IMR-90 (cell line): ENCODE data around the gene DCHS2. TPM values are rescaled to one million over a fixed set of nuclear protein-coding genes. Genes with fewer than 3 reads are reported as not detected.

ENCODE experiments used
- ATAC-seq: fragments of 200-7000 bp; cut with Tn5 transposase; 2 replicates; pipeline ENCODE4 v1.9.1; 2020; ENCODE audit warnings: low read depth, mild to moderate bottlenecking, moderate library complexity
- BruUV-seq: library from RNA; stranded (reverse); fragments of 400-500 nt; replicated peaks from 2 replicates; lab custom pipeline; 2021; lab: Mats Ljungman, UMichigan
- CTCF ChIA-PET: fragments of 300-600 bp; formaldehyde crosslinking; extraction: SDS; loops from one replicate; lab custom pipeline; 2021; ENCODE audit warnings: antibody characterized with exemption; lab: Yijun Ruan, JAX
- POLR2A ChIA-PET: fragments of 300-600 bp; sonication (Branson Sonifier 250); formaldehyde crosslinking; loops from one replicate; lab custom pipeline; 2022; ENCODE audit warnings: antibody characterized with exemption; ENCODE audit not compliant: unreplicated experiment; lab: Charles Lee
- DNase-seq: peaks from one replicate; pipeline ENCODE4 v3.0.0; 2013
- H2AFZ ChIP-seq: replicated peaks from 2 replicates; pipeline ENCODE3; 2013; ENCODE audit warnings: low read length, mild to moderate bottlenecking; ENCODE audit not compliant: poor library complexity
- H2AK5ac ChIP-seq: 2 replicates; pipeline ENCODE4 v1.6.1; 2013; ENCODE audit warnings: low read depth, low read length, inconsistent platforms
- H2AK9ac ChIP-seq: replicated peaks from 2 replicates; pipeline ENCODE3; 2013; ENCODE audit warnings: mild to moderate bottlenecking, low read depth, low read length, moderate library complexity; ENCODE audit not compliant: poor library complexity
- H2BK120ac ChIP-seq: 2 replicates; pipeline ENCODE4 v1.6.1; 2013; ENCODE audit warnings: low read depth, low read length, inconsistent platforms
- H2BK15ac ChIP-seq: 3 replicates; pipeline ENCODE4 v1.6.1; 2013; ENCODE audit warnings: low read depth, low read length, inconsistent platforms
- H2BK20ac ChIP-seq: 2 replicates; pipeline ENCODE4 v1.6.1; 2013; ENCODE audit warnings: low read depth, mild to moderate bottlenecking, inconsistent platforms, low read length, moderate library complexity
- H2BK5ac ChIP-seq: 2 replicates; pipeline ENCODE4 v1.6.1; 2013; ENCODE audit warnings: mild to moderate bottlenecking, low read depth, low read length, inconsistent platforms; ENCODE audit not compliant: poor library complexity, severe bottlenecking
- H3K14ac ChIP-seq: replicated peaks from 2 replicates; pipeline ENCODE4 v1.6.1; 2013; ENCODE audit warnings: low read depth, low read length, inconsistent platforms
- H3K18ac ChIP-seq: 2 replicates; pipeline ENCODE4 v1.6.1; 2013; ENCODE audit warnings: low read depth, low read length, control low read depth
- H3K23ac ChIP-seq: 2 replicates; pipeline ENCODE4 v1.6.1; 2013; ENCODE audit warnings: low read depth, low read length, inconsistent platforms
- H3K27ac ChIP-seq: 2 replicates; pipeline ENCODE4 v1.5.1; 2013; ENCODE audit warnings: mild to moderate bottlenecking, control low read depth, low read length; ENCODE audit not compliant: insufficient read depth
- H3K27me3 ChIP-seq: 2 replicates; pipeline ENCODE4 v1.6.1; 2013; ENCODE audit warnings: low read length; ENCODE audit not compliant: control insufficient read depth, insufficient read depth
- H3K36me3 ChIP-seq: 2 replicates; pipeline ENCODE4 v1.6.1; 2013; ENCODE audit warnings: low read length, mixed read lengths; ENCODE audit not compliant: control insufficient read depth, insufficient read depth
- H3K4ac ChIP-seq: 2 replicates; pipeline ENCODE4 v1.6.1; 2013; ENCODE audit warnings: low read depth, low read length, inconsistent platforms
- H3K4me1 ChIP-seq: 2 replicates; pipeline ENCODE4 v1.6.1; 2013; ENCODE audit warnings: low read length, mixed read lengths; ENCODE audit not compliant: control insufficient read depth, insufficient read depth
- H3K4me2 ChIP-seq: 2 replicates; pipeline ENCODE4 v1.6.1; 2013; ENCODE audit warnings: low read depth, mild to moderate bottlenecking, control low read depth, low read length, moderate library complexity
- H3K4me3 ChIP-seq: 2 replicates; pipeline ENCODE4 v1.5.1; 2013; ENCODE audit warnings: low read depth, mild to moderate bottlenecking, control low read depth, low read length, moderate library complexity; ENCODE audit not compliant: insufficient read depth
- H3K56ac ChIP-seq: 2 replicates; pipeline ENCODE4 v1.6.1; 2013; ENCODE audit warnings: low read length, inconsistent platforms; ENCODE audit not compliant: insufficient read depth; ENCODE audit errors: extremely low read depth
- H3K79me1 ChIP-seq, 2 experiments: 2 replicates each; pipeline ENCODE4 v1.6.1; 2013; ENCODE audit warnings: low read length in 2 of 2, inconsistent platforms in 1 of 2, low read depth in 1 of 2
- H3K9ac ChIP-seq: 2 replicates; pipeline ENCODE4 v1.6.1; 2013; ENCODE audit warnings: low read depth, low read length, control low read depth
- H3K9me1 ChIP-seq: 2 replicates; pipeline ENCODE4 v1.6.1; 2013; ENCODE audit warnings: low read length, inconsistent platforms; ENCODE audit not compliant: insufficient read depth
- H3K9me3 ChIP-seq: 2 replicates; pipeline ENCODE4 v1.6.1; 2013; ENCODE audit warnings: low read length; ENCODE audit not compliant: control insufficient read depth, insufficient read depth
- H4K20me1 ChIP-seq: 2 replicates; pipeline ENCODE4 v1.6.1; 2013; ENCODE audit warnings: low read length, inconsistent platforms; ENCODE audit not compliant: insufficient read depth
- H4K5ac ChIP-seq: 2 replicates; pipeline ENCODE4 v1.6.1; 2013; ENCODE audit warnings: mild to moderate bottlenecking, low read depth, low read length, control low read depth
- H4K8ac ChIP-seq, 2 experiments: 2 replicates each; pipeline ENCODE4 v1.6.1; 2013; ENCODE audit warnings: low read depth in 2 of 2, low read length in 2 of 2, control low read depth in 1 of 2, inconsistent platforms in 1 of 2
- H4K91ac ChIP-seq: 2 replicates; pipeline ENCODE4 v1.6.1; 2013; ENCODE audit warnings: low read depth, low read length, inconsistent platforms; ENCODE audit not compliant: insufficient read depth
- BHLHE40 ChIP-seq: fragments of 150-350 bp; IDR thresholded peaks from 2 replicates; pipeline ENCODE4 v1.6.1; 2016; ENCODE audit warnings: mild to moderate bottlenecking, low read depth, low read length
- CEBPB ChIP-seq: IDR thresholded peaks from 2 replicates; pipeline ENCODE4 v1.6.1; 2012; ENCODE audit warnings: low read depth, low read length, improper control_type of control experiment
- FOS ChIP-seq: fragments of 150-350 bp; IDR thresholded peaks from 2 replicates; pipeline ENCODE4 v1.6.1; 2016; ENCODE audit warnings: low read depth, low read length
- MAFK ChIP-seq: IDR thresholded peaks from 2 replicates; pipeline ENCODE4 v1.6.1; 2012; ENCODE audit warnings: low read depth, low read length, improper control_type of control experiment
- MAZ ChIP-seq: IDR thresholded peaks from 2 replicates; pipeline ENCODE4 v1.6.1; 2012; ENCODE audit warnings: low read depth, mild to moderate bottlenecking, low read length, improper control_type of control experiment, moderate library complexity, borderline replicate concordance
- MXI1 ChIP-seq: IDR thresholded peaks from 2 replicates; pipeline ENCODE4 v1.6.1; 2012; ENCODE audit warnings: low read depth, mild to moderate bottlenecking, low read length, moderate library complexity, borderline replicate concordance
- NFE2L2 ChIP-seq: fragments of 150-350 bp; IDR thresholded peaks from 2 replicates; pipeline ENCODE4 v1.6.1; 2016; ENCODE audit warnings: low read depth, mild to moderate bottlenecking, low read length
- RAD21 ChIP-seq: IDR thresholded peaks from 2 replicates; pipeline ENCODE4 v1.6.1; 2012; ENCODE audit warnings: low read length, improper control_type of control experiment
- RFX5 ChIP-seq: IDR thresholded peaks from 2 replicates; pipeline ENCODE4 v1.8.0; 2012; ENCODE audit warnings: low read depth, mild to moderate bottlenecking, low read length, moderate library complexity
- SMC3 ChIP-seq: fragments of 150-350 bp; IDR thresholded peaks from 2 replicates; pipeline ENCODE4 v1.6.1; 2016; ENCODE audit warnings: low read depth, mild to moderate bottlenecking, antibody characterized with exemption, low read length, moderate library complexity
- WGBS, 2 experiments: methylation state at CpG; one replicate each; pipeline versions ENCODE4 v1.1.5 to v1.1.7; 2013; ENCODE audit warnings: missing lambda C conversion rate in 2 of 2; ENCODE audit not compliant: insufficient read length in 1 of 2; ENCODE audit errors: extremely low coverage in 2 of 2; 5-methylcytosine and 5-hydroxymethylcytosine counted together
- dilution Hi-C: fragments of 300-500 bp; cut with HindIII; formaldehyde crosslinking; loops from one replicate; pipeline ENCODE4 v1.14.3; 2018; ENCODE audit warnings: low sequenced_read_pairs; ENCODE audit not compliant: unreplicated experiment
- in situ Hi-C: fragments of 300-500 bp; cut with MboI; formaldehyde crosslinking; loops from 3 replicates; pipeline ENCODE4 v1.14.3; 2019; ENCODE audit warnings: low sequenced_read_pairs, inconsistent platforms, mixed read lengths
- intact Hi-C: fragments of 100-400 bp; cut with micrococcal nuclease; formaldehyde crosslinking; loops from 2 replicates; pipeline ENCODE4 v1.10.0; 2022
- polyA plus RNA-seq, 3 experiments: library from polyadenylated mRNA; depleted of rRNA; stranded (reverse); fragments of >200 nt; gene quantifications; 2 replicates each; pipeline ENCODE4 v1.2.3, GENCODE V29; 2012; ENCODE audit warnings: low replicate concordance in 1 of 3
- total RNA-seq: library from RNA; depleted of rRNA; stranded (reverse); fragments of >200 nt; gene quantifications from 2 replicates; pipeline ENCODE4 v1.2.3, GENCODE V29; 2012
- TF ChIP-seq, protein P1 (sequence below): fragments of 150-350 bp; IDR thresholded peaks from 2 replicates; pipeline ENCODE4 v1.6.1; 2017; ENCODE audit warnings: mild to moderate bottlenecking, antibody characterized with exemption, low read length, low read depth
- TF ChIP-seq, protein P2 (sequence below): fragments of 150-350 bp; IDR thresholded peaks from 2 replicates; pipeline ENCODE4 v1.6.1; 2016; ENCODE audit warnings: low read depth, mild to moderate bottlenecking, low read length, moderate library complexity, borderline replicate concordance

DCHS2 gene
- total and polyA plus RNA-seq, 2 of the 4 experiments (the other 2 are of a cell fraction): not detected

DNA sequence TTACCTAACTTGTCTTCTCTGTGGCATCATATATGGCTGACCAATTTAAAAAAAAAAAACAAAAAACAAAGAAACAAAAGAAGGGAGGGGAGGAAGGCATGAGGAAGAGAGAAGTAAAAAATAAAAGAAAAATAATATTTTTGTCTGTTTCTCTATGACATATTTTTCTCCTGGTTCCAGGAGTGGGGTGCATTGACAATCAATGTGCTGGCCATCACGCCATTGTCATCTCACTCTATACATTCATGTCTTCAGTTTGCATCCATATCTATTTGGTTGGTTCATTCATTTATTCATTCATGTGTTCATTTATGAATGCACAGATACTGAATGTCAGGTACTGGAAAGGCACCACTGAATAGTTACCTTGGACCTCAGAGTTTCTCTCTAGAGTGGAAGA, 183.4 kb downstream of the DCHS2 start:
- no peaks in the 10 kb centered on the region for H4K20me1 ChIP-seq
- H4K8ac ChIP-seq: no peak overlapping the region
- H3K18ac ChIP-seq: no peak overlapping the region
- H3K56ac ChIP-seq: no peak overlapping the region
- no peak overlapping the region for H3K4me3 ChIP-seq
- BruUV-seq: no TSS peak
- H2AK5ac ChIP-seq: no peak overlapping the region
- H2BK20ac ChIP-seq: no peak overlapping the region
- DNase-seq (no peak), ATAC-seq (no peak)
- no peak overlapping the region for H3K14ac ChIP-seq
- WGBS, 2 experiments: no CpG with 5 or more reads among the region's 1 CpG
- CTCF ChIA-PET: no interaction called here
- H3K4ac ChIP-seq: no peak overlapping the region
- no peak overlapping the region for H3K23ac ChIP-seq
- H3K4me1 ChIP-seq: no peaks in the 10 kb centered on the region
- H3K4me2 ChIP-seq: no peak overlapping the region
- dilution Hi-C loops: no loop called here
- POLR2A ChIA-PET: no interaction called here
- H3K36me3 ChIP-seq: no peaks in the 10 kb centered on the region
- H3K9me1 ChIP-seq: no peaks in the 10 kb centered on the region
- H4K91ac ChIP-seq: no peak overlapping the region
- no peak overlapping the region for H3K9ac ChIP-seq
- no peaks in the 10 kb centered on the region for H3K79me1 ChIP-seq
- H2AFZ ChIP-seq: no peak overlapping the region
- no peak overlapping the region for H2BK120ac ChIP-seq
- no peaks in the 10 kb centered on the region for H3K9me3 ChIP-seq
- in situ Hi-C loops: no loop called here
- H4K5ac ChIP-seq: no peak overlapping the region
- no peak overlapping the region for H2BK15ac ChIP-seq
- TF ChIP-seq CEBPB (no peak), NFE2L2 (no peak), RFX5 (no peak), MAZ (no peak), MXI1 (no peak), MAFK (no peak), SMC3 (no peak), FOS (no peak), RAD21 (no peak), BHLHE40 (no peak)
- TF ChIP-seq, protein P1, sequence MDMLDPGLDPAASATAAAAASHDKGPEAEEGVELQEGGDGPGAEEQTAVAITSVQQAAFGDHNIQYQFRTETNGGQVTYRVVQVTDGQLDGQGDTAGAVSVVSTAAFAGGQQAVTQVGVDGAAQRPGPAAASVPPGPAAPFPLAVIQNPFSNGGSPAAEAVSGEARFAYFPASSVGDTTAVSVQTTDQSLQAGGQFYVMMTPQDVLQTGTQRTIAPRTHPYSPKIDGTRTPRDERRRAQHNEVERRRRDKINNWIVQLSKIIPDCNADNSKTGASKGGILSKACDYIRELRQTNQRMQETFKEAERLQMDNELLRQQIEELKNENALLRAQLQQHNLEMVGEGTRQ: no peak
- TF ChIP-seq, protein P2, sequence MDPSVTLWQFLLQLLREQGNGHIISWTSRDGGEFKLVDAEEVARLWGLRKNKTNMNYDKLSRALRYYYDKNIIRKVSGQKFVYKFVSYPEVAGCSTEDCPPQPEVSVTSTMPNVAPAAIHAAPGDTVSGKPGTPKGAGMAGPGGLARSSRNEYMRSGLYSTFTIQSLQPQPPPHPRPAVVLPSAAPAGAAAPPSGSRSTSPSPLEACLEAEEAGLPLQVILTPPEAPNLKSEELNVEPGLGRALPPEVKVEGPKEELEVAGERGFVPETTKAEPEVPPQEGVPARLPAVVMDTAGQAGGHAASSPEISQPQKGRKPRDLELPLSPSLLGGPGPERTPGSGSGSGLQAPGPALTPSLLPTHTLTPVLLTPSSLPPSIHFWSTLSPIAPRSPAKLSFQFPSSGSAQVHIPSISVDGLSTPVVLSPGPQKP: no peak
- H2AK9ac ChIP-seq: no peak overlapping the region
- H2BK5ac ChIP-seq: no peak overlapping the region
- intact Hi-C loops: no loop called here
- H3K27ac ChIP-seq: no peak overlapping the region
- H3K27me3 ChIP-seq: no peaks in the 10 kb centered on the region
